H1 (cell line): ENCODE results near the gene CALHM2. TPM values are rescaled to one million over a fixed set of nuclear protein-coding genes. Genes with fewer than 3 reads are reported as not detected.

Source experiments
- CTCF ChIA-PET: fragments of 300-600 bp; sonication (Branson Sonifier 250); formaldehyde crosslinking; loops from one replicate; lab custom pipeline; 2021; ENCODE audit not compliant: partially characterized antibody; lab: Charles Lee
- POLR2A ChIA-PET: fragments of 300-600 bp; sonication (Branson Sonifier 250); formaldehyde crosslinking; loops from one replicate; lab custom pipeline; 2021; ENCODE audit warnings: inconsistent platforms; ENCODE audit not compliant: partially characterized antibody; lab: Charles Lee
- DNase-seq, 2 experiments: peaks; one replicate each; pipeline versions ENCODE4 v3.0.0 to v3.0.0-alpha.2; 2010 to 2022; ENCODE audit warnings: low spot score in 2 of 2, low read depth in 1 of 2, mixed read lengths in 1 of 2
- FAIRE-seq: peaks from 2 replicates; lab custom pipeline; 2011; peaks lifted over from hg19 to GRCh38; lab: Jason Lieb, UNC
- H2AFZ ChIP-seq: 2 replicates; pipeline ENCODE4 v1.8.1; 2012; ENCODE audit warnings: low read length, inconsistent platforms
- H2AK5ac ChIP-seq: 2 replicates; pipeline ENCODE4 v1.6.1; 2013; ENCODE audit warnings: low read depth, low read length
- H2BK120ac ChIP-seq: replicated peaks from 2 replicates; pipeline ENCODE3; 2013; ENCODE audit warnings: low read depth, low read length, inconsistent platforms
- H2BK12ac ChIP-seq: 2 replicates; pipeline ENCODE4 v1.6.1; 2013; ENCODE audit warnings: low read depth, low read length
- H2BK15ac ChIP-seq: 2 replicates; pipeline ENCODE4 v1.6.1; 2013; ENCODE audit warnings: low read length
- H2BK20ac ChIP-seq: 2 replicates; pipeline ENCODE4 v1.6.1; 2013; ENCODE audit warnings: low read length
- H2BK5ac ChIP-seq: 2 replicates; pipeline ENCODE4 v1.6.1; 2013; ENCODE audit warnings: low read depth, low read length
- H3K14ac ChIP-seq: 2 replicates; pipeline ENCODE4 v1.6.1; 2013; ENCODE audit warnings: inconsistent platforms; ENCODE audit not compliant: insufficient read length
- H3K18ac ChIP-seq: 2 replicates; pipeline ENCODE4 v1.6.1; 2013; ENCODE audit warnings: low read length; ENCODE audit errors: extremely low read depth
- H3K23ac ChIP-seq: 2 replicates; pipeline ENCODE4 v1.6.1; 2013; ENCODE audit warnings: inconsistent platforms; ENCODE audit not compliant: insufficient read length
- H3K23me2 ChIP-seq: 2 replicates; pipeline ENCODE4 v1.6.1; 2013; ENCODE audit warnings: low read depth, low read length
- H3K27ac ChIP-seq: 2 replicates; pipeline ENCODE4 v1.6.1; 2011; ENCODE audit warnings: low read depth, low read length, inconsistent platforms
- H3K27me3 ChIP-seq, 4 experiments: replicated peaks in 1 of 4; 1 replicate in 1 of 4; 2 replicates in 3 of 4; pipeline versions ENCODE4 v1.6.1 to v1.8.1; 2011 to 2013; ENCODE audit warnings: low read length in 3 of 4, mild to moderate bottlenecking in 3 of 4, inconsistent platforms in 2 of 4, mixed read lengths in 2 of 4, moderate library complexity in 1 of 4; ENCODE audit not compliant: control insufficient read depth in 3 of 4, insufficient read depth in 3 of 4; ENCODE audit errors: extremely low read depth in 1 of 4
- H3K36me3 ChIP-seq, 4 experiments: 2 replicates each; pipeline versions ENCODE4 v1.6.1 to v1.8.1; 2011 to 2013; ENCODE audit warnings: mild to moderate bottlenecking in 4 of 4, low read length in 3 of 4, moderate library complexity in 2 of 4, control low read depth in 1 of 4, inconsistent platforms in 1 of 4; ENCODE audit not compliant: insufficient read depth in 4 of 4, control insufficient read depth in 2 of 4
- H3K4ac ChIP-seq: replicated peaks from 2 replicates; pipeline ENCODE3; 2013; ENCODE audit warnings: low read length, low read depth, mixed read lengths, inconsistent platforms; ENCODE audit not compliant: insufficient read length
- H3K4me1 ChIP-seq, 4 experiments: replicated peaks in 1 of 4; 1 replicate in 1 of 4; 2 replicates in 3 of 4; pipeline versions ENCODE4 v1.6.1 to v1.8.1; 2011 to 2013; ENCODE audit warnings: low read length in 3 of 4, inconsistent platforms in 2 of 4, mixed read lengths in 1 of 4; ENCODE audit not compliant: insufficient read depth in 4 of 4, control insufficient read depth in 3 of 4
- H3K4me2 ChIP-seq, 2 experiments: 2 replicates each; pipeline versions ENCODE4 v1.6.1 to v1.8.1; 2011 to 2013; ENCODE audit warnings: low read depth in 2 of 2, low read length in 2 of 2, control low read depth in 1 of 2, inconsistent platforms in 1 of 2, mild to moderate bottlenecking in 1 of 2; ENCODE audit not compliant: insufficient read depth in 1 of 2
- H3K4me3 ChIP-seq, 4 experiments: fragments of 200-600, 300-600 bp in 1 of 4; sonication (generic), shearing (Covaris generic), sonication (Bioruptor Twin) in 1 of 4; 2 replicates each; pipeline versions ENCODE4 v1.5.1 to v1.8.1; 2011 to 2016; ENCODE audit warnings: low read length in 4 of 4, low read depth in 3 of 4, control low read depth in 2 of 4, inconsistent platforms in 2 of 4, mild to moderate bottlenecking in 2 of 4, mixed read lengths in 1 of 4, moderate library complexity in 1 of 4; ENCODE audit not compliant: insufficient read depth in 2 of 4; ENCODE audit errors: extremely low read depth in 1 of 4
- H3K56ac ChIP-seq: replicated peaks from 2 replicates; pipeline ENCODE3; 2013; ENCODE audit warnings: low read depth, mild to moderate bottlenecking, mixed read lengths, low read length, inconsistent platforms; ENCODE audit not compliant: insufficient read length
- H3K79me1 ChIP-seq: 2 replicates; pipeline ENCODE4 v1.6.1; 2013; ENCODE audit warnings: low read depth, low read length, control low read depth
- H3K79me2 ChIP-seq, 2 experiments: 2 replicates each; pipeline versions ENCODE4 v1.6.1 to v1.8.1; 2012 to 2013; ENCODE audit warnings: low read length in 2 of 2, mild to moderate bottlenecking in 2 of 2, inconsistent platforms in 1 of 2; ENCODE audit not compliant: insufficient read depth in 2 of 2, control insufficient read depth in 1 of 2
- H3K9ac ChIP-seq, 4 experiments: replicated peaks in 1 of 4; 1 replicate in 1 of 4; 2 replicates in 3 of 4; pipeline versions ENCODE4 v1.6.1 to v1.8.1; 2011 to 2013; ENCODE audit warnings: low read depth in 3 of 4, low read length in 3 of 4, control low read depth in 2 of 4, mild to moderate bottlenecking in 2 of 4, moderate library complexity in 2 of 4, inconsistent platforms in 1 of 4; ENCODE audit errors: extremely low read depth in 1 of 4
- H3K9me3 ChIP-seq, 2 experiments: 2 replicates each; pipeline versions ENCODE4 v1.6.1 to v1.8.1; 2012 to 2013; ENCODE audit warnings: mild to moderate bottlenecking in 2 of 2, moderate library complexity in 2 of 2, control low read depth in 1 of 2, inconsistent platforms in 1 of 2, low read depth in 1 of 2, low read length in 1 of 2, mixed read lengths in 1 of 2; ENCODE audit not compliant: insufficient read depth in 2 of 2
- H4K20me1 ChIP-seq, 2 experiments: replicated peaks in 1 of 2; 2 replicates each; pipeline versions ENCODE3 to v1.8.1; 2011 to 2013; ENCODE audit warnings: inconsistent platforms in 2 of 2, low read length in 2 of 2, mild to moderate bottlenecking in 1 of 2; ENCODE audit not compliant: insufficient read depth in 2 of 2, control insufficient read depth in 1 of 2
- H4K5ac ChIP-seq: 2 replicates; pipeline ENCODE4 v1.6.1; 2013; ENCODE audit warnings: low read length, low read depth, mixed read lengths, inconsistent platforms; ENCODE audit not compliant: insufficient read length
- H4K8ac ChIP-seq: 2 replicates; pipeline ENCODE4 v1.8.0; 2013; ENCODE audit warnings: mild to moderate bottlenecking, moderate library complexity, low read length, inconsistent platforms; ENCODE audit not compliant: insufficient read depth; ENCODE audit errors: extremely low read depth
- H4K91ac ChIP-seq: replicated peaks from 2 replicates; pipeline ENCODE3; 2013; ENCODE audit warnings: low read length, mixed read lengths, inconsistent platforms; ENCODE audit not compliant: insufficient read length
- GABPA ChIP-seq: IDR thresholded peaks from 2 replicates; pipeline ENCODE4 v1.6.1; 2011; ENCODE audit warnings: mild to moderate bottlenecking, low read length, moderate library complexity, borderline replicate concordance; ENCODE audit not compliant: insufficient read depth
- GTF2F1 ChIP-seq: IDR thresholded peaks from 2 replicates; pipeline ENCODE4 v1.6.1; 2012; ENCODE audit warnings: low read depth, low read length, improper control_type of control experiment, borderline replicate concordance
- MAX ChIP-seq: IDR thresholded peaks from 2 replicates; pipeline ENCODE4 v1.6.1; 2012; ENCODE audit warnings: inconsistent platforms
- RBBP5 ChIP-seq: IDR thresholded peaks from 2 replicates; pipeline ENCODE4 v1.7.1; 2012; ENCODE audit warnings: low read depth, mild to moderate bottlenecking, inconsistent platforms, low read length, moderate library complexity, borderline replicate concordance
- SP4 ChIP-seq: IDR thresholded peaks from 2 replicates; pipeline ENCODE4 v1.6.1; 2012; ENCODE audit warnings: low read length, inconsistent platforms
- SRF ChIP-seq: IDR thresholded peaks from 2 replicates; pipeline ENCODE4 v1.6.1; 2011; ENCODE audit warnings: mild to moderate bottlenecking, low read depth, low read length, moderate library complexity
- TBP ChIP-seq: IDR thresholded peaks from 2 replicates; pipeline ENCODE4 v1.6.1; 2011; ENCODE audit warnings: low read depth, low read length, improper control_type of control experiment
- WGBS, 2 experiments: shearing (Covaris generic) in 1 of 2; methylation state at CpG; one replicate each; pipeline versions ENCODE4 v1.1.6 to v1.1.7; 2013 to 2015; ENCODE audit warnings: low lambda C conversion rate in 2 of 2, mixed read lengths in 2 of 2, inconsistent platforms in 1 of 2, low coverage in 1 of 2, missing lambda C conversion rate in 1 of 2; ENCODE audit not compliant: insufficient replicate concordance in 2 of 2, insufficient coverage in 1 of 2, insufficient read length in 1 of 2; ENCODE audit errors: extremely low coverage in 1 of 2, missing lambda C conversion rate in 1 of 2; 5-methylcytosine and 5-hydroxymethylcytosine counted together
- polyA plus RNA-seq, 7 experiments: library from polyadenylated mRNA; depleted of rRNA in 3 of 7; stranded (reverse) in 5 of 7; unstranded in 2 of 7; fragments of >200 nt in 5 of 7; fragments of 200-250 nt in 2 of 7; gene quantifications; 1 replicate in 5 of 7; 2 replicates in 1 of 7; 4 replicates in 1 of 7; pipeline versions ENCODE4 v1.2.1 to v1.2.3, GENCODE V29; 2011 to 2013; ENCODE audit warnings: missing spikeins in 2 of 7, mixed read lengths in 2 of 7
- total RNA-seq: library from RNA; stranded (reverse); fragmentation: NEBNext Ultra II Directional; extraction: Animal tissue kit (Norgen Biotek cat#: 25700); gene quantifications from 2 replicates; pipeline ENCODE4 v1.2.1, GENCODE V29; 2021

CALHM2 gene
- total and polyA plus RNA-seq, 2 of the 8 experiments (the other 6 are each of a cell fraction or from before 2014, with no cell fraction given) = 1.2 to 2.4 TPM

DNA sequence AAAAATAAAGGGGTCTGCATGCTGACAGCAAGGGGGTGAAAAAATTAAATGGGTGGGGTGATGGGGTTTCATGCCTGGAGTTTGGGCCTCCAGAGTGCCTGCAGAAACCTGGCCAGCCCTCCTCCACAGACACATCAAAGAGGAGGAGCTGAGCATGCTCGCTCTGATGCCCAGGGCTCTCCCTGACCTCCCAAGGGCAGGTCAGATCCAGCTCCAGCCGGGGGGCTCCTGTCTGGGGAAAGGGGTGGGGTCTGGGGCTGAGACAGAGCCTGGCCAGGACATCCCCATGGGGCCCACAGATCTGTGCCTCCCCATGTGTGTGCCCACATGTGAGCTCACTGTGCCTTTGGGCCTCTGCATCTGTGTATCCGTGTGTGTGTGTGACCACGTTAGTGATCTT lies 7.4 kb upstream of the CALHM2 start:
- H3K9ac ChIP-seq = no peak overlapping the region
- H3K23ac ChIP-seq = no peak overlapping the region
- H3K14ac ChIP-seq = no peak overlapping the region
- no peaks in the 10 kb centered on the region for H4K20me1 ChIP-seq
- 89% methylated on average over 4 of the region's 4 CpGs; no CpG with 5 or more reads in 1 of the 2 experiments for WGBS, 2 experiments
- DNase-seq (no peak), FAIRE-seq (no peak)
- ChIA-PET CTCF (interaction anchor here (0.6 to 6.0 kb wide), 8 partner anchors 11 to 43 kb away, joined by 3 to 39 read pairs (median 6); no protein-coding TSS in a partner anchor), POLR2A (no interaction called here)
- no peaks in the 10 kb centered on the region for H3K79me1 ChIP-seq
- H4K5ac ChIP-seq = no peak overlapping the region
- no peaks in the 10 kb centered on the region for H3K27me3 ChIP-seq
- H2BK20ac ChIP-seq = no peak overlapping the region
- H3K23me2 ChIP-seq = no peaks in the 10 kb centered on the region
- H2BK12ac ChIP-seq = no peak overlapping the region
- no peak for TF ChIP-seq GABPA
- TF ChIP-seq RBBP5 = no peak
- TF ChIP-seq TBP = no peak
- no peak for TF ChIP-seq SRF
- TF ChIP-seq GTF2F1 = no peak
- TF ChIP-seq SP4 = no peak
- TF ChIP-seq MAX = no peak
- H4K91ac ChIP-seq = no peak overlapping the region
- H2AK5ac ChIP-seq = no peak overlapping the region
- H2BK120ac ChIP-seq = no peak overlapping the region
- H3K4ac ChIP-seq = peak overlapping the region; percentile 38
- H3K56ac ChIP-seq = no peak overlapping the region
- H3K4me3 ChIP-seq = no peak overlapping the region
- H3K27ac ChIP-seq = no peak overlapping the region
- 0 out of 2 replicates have a peak overlapping the region, but pooled peaks have one; percentile 3 for H4K8ac ChIP-seq
- no peak overlapping the region for H2BK5ac ChIP-seq
- H3K79me2 ChIP-seq = no peaks in the 10 kb centered on the region
- no peaks in the 10 kb centered on the region for H3K9me3 ChIP-seq
- no peak overlapping the region for H3K4me2 ChIP-seq
- H3K36me3 ChIP-seq = no peaks in the 10 kb centered on the region
- H2AFZ ChIP-seq = no peak overlapping the region
- peaks cover 0 to 8% (median 7%) of the 10 kb centered on the region in 4 experiments; a peak in 4 of 7 replicates for H3K4me1 ChIP-seq
- no peak overlapping the region for H2BK15ac ChIP-seq
- no peak overlapping the region for H3K18ac ChIP-seq
